COLO668 (cell line): Measurements from ENCODE around the gene SIRT7.
A peak's percentile ranks its signal among the peaks of the same experiment; 100 is the strongest.

Experiments
- DNase-seq: peaks from one replicate; lab custom pipeline; 2025; ENCODE audit not compliant: unreplicated experiment; lab: John Stamatoyannopoulos, UW

Gene SIRT7

DNA sequence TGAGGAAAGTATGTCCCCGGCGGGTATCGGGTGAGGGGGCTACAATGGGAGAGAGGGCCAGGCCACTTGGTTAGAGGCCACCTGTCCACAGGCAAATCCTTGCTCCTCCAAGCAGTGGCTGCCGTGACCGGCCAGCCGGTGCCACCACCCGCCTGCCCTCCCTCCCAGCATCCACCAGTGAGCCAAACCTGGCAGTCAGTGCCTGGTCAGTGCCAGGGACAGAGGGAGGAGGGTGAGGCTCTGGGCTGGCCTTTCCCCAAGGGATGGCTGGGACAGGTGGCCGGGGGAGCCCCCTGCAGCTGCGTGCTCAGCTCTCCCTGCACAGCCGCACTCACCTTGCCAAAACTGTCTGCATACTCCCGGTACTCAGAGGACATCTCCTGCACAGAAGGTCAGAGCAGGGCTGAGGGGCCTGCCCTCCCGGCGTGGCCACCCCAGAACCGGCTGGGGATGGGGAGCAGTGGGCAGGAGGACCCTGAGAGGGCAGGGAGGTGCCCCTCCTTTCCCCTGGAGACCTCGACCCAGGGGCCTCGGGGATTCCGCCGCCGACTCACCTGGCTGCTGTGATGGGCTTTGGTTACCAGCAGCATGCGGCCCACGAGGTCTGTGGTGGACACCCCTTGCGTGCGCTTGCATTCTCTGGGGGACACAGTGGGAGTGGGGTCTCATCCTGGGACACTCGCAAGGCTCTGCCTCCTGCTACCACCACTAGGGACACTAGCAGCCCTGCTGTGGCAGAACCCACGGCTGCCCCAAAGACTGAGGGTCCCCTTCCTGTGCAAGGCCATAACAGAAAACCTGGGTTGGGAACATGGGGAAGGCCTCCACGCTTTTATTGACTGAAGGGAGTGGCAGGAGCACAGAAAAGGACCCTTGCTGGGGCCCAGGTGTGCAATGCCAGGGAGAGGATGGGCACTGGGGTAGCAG, 10.5 kb downstream of the SIRT7 start:
- no peak for DNase-seq

DNA sequence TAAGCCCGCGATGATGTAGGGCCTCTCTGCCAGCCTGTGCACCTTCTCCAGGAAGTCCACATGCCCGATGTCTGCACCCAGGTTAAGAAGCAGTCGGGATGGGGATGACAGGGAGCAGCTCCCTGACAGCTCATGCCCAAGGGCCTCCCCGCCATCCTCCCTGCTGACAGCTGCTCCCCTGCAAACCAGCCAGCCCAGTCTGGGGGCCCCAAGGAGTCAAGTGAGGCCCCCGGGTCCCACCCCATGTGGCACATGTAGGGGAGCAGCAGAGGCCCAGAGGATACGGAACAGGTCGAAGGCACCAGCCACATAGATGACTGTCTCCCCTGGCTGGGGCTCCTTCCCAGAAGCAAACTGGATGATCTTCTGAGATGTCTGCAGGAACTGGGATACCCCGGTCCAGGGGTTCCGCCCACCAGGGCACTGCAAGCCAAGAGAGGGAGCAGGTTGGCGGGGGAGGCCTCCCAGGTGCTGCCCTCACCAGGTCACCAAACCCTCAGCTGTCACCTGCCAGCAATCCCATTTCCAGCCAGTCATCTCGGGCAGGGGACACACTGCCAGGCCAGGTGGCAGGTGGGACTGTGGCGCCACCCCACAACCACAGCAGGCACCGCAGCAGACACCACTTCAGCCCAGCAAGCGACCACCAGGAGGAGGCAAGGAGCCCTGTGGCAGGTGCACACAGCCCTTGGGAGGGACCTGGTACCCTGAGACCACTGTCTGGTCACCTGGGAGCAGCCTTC, 11.3 kb downstream of the SIRT7 start:
- peak; percentile 30 for DNase-seq

DNA sequence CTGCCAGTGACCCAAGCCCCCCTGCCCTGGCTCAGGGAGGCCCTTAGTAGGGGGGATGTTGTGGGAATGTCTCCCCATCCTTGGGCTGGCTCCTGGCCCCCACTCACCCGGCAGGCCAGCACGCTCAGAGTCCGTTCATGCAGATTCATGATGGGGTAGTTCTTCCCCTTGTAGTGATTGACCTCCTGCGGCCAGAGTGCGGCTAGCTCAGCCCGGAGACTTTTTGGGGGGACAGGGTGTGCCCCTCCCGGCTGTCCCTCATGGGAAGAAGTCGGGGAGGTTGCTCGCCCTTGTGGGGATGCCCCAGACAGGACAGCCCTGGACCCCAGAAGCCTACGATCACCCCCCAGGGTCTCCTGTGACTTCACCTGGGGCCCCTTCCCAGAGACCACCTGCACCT, 12.0 kb downstream of the SIRT7 start:
- DNase-seq: no peak

DNA sequence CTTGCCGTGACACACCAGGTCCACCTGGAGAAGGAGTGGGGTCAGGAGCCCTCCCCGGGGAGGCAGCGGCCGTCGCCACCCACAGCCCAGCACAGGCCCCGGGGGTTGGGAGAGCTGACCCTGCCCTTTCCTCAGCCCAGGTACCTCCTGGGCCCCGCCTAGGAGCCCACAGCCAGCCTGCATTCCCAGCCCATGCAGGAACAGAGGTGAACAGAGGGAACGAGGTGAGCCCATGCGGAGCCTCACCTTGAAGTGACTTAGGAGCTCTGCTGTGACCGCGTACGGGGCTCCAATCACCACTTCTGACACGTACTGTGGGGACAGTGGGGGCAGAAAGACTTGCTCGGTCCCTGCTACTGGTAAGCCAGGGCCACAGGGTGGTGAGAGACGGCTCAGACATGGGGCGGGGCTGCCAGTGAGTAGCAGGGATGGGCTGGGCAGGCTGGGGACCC, 12.5 kb downstream of the SIRT7 start:
- no peak for DNase-seq

DNA sequence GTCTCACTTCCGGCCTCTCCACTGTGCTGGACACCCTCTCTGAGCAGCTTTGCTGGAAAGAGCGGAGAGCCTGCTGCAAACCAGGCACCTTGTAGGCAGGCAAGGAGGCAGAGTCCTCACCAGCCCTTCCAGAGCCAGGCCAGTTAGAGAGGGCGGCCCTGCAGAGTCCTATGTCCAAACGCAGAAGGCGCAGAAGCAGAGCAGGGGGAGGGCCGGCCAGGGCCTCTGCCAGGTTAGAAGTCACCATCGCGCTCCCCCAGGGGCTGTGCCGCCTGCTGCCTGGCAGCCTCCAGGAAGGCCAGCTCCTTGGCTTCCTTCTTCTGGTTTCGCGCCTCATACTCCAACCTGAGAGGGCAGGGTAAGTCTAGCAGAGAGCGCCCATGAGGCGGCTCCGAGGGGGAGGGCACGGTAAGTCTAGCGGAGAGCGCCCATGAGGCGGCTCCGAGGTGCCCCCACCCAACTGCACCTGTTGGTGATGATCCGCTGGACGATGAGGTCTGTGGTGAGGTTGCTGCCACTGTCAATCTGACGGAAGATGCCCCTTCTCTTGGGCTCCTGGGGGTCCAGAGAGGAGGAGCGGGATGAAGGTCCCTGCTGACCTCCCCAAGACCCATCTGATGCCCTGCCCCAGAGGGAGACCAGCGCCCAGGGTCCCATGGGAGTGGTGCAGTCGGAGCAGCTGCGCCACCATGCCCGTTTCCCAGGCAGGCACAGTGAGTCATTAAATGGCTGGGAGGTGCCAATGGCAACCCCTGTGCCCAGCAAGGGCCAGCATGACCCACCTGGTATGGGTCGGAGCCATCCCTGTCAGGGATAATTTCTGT, 13.2 kb downstream of the SIRT7 start:
- DNase-seq: no peak

DNA sequence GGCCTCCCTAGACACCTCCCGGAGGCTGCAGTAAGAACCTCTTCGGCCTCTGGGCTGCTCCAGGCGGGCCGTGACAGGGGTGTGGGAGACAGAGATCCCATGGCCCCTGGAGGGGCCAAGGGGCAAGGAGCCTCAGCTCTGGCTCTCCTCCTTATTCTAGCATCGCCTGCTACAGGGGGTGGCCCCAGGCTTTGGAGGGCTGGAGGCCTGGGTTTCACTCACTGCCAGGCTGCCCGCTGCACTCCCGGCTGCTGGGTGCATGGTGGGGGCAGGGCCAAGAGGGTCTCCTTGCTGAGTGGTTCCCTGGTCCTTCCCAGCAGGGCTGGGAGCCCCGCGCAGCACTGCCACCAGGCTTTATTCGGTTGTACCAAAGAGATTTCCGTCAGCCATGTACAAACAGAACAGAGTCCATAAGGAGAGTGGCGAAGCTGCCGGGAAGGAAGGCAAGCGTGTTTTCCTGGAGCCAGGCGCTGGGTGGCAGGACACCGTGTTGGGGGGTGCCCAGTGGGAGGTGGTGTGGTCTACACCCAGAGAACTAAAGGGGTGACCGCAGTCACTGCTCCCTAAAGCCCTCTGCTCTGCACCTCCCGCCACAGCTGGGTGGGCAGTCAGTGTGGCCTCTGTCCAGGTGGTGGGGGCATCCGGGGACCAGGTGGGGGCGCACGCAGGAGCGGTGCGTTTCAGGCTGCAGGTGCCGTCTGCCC, 13.9 kb downstream of the SIRT7 start:
- no peak for DNase-seq

DNA sequence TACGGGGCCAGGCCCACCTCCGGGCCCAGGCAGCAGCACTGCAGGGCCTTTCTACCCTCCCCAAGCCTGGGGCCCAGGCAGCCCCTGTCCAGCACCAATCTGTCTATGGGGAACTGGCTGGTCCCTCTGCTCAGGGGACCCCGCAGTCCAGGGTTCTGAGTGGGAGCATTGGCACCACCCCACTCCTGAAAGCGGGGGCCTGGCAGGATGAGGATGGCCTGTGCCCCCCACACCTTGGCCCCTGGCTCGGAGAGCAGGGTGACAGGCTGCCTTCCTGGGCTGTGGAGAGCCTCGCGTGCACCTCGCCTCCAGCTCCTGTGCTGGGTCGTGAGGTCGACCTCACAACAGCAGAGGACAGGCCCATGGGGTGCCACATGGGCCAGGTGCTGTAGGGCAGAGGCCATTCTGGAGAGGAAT, 14.6 kb downstream of the SIRT7 start:
- DNase-seq: no peak

DNA sequence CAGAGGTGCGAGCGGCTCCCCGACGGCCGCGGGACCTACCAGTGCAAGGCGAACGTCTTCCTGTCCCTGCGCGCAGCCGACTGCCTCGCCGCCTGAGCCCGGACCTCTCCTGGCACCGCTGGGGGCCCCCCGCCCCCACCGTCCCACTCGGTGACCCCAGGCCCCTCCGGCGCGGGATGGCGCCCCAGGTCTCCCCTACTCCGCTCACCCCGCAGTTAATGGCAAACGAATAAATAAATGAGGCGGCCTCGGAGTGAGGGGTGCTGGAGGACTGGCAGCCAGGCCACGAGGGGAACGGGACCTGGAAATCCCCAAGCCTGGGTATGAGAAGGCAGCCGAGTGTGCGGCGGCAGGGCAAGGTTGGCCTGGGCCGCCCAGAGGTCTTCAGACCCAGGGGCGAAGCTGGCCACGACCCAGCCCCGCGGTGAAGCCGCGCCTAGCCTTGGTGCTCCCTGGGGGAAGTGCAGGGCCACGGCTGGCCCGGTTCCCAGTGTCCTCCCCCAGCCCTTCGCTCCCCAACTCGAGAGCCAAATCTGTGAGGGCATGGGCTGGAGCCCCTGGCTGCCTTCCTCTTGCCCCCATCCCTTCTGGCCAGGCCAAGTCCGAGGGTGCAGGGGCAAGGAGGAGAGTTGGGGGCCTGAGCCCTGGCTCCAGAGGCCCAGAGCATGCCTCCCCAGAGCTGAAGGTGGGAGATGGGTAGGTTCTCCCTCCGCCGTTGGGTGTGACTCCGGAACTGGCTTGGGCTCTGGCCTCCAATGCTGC, 15.1 kb downstream of the SIRT7 start:
- DNase-seq: no peak

DNA sequence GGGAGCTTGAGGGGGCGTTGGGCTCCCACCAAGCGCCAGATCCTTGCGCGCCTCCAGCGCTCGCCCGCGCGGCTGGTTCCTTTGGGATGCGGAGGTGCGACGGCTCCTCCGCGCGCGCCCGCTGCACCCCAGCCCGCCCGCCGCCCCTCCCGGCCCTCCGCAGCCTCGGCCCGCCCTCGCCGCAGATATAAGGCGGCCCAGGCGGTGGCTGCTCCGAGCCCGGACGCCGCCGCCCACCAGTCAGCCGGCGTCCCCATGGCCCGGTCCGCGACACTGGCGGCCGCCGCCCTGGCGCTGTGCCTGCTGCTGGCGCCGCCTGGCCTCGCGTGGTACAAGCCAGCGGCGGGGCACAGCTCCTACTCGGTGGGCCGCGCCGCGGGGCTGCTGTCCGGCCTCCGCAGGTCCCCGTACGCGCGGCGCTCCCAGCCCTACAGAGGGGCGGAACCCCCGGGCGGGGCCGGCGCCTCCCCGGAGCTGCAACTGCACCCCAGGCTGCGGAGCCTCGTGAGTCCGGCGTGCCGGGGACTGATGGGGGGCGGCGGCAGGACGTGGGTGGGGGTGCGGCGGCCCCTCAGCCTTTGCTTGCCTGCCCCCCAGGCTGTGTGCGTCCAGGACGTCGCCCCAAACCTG, 15.8 kb downstream of the SIRT7 start, which contains the start of gene NPB:
NPB (plus strand) TSS at position 216 of the 630 bp plus-strand sequence; CDS start at position 256, 40 bp downstream.
- peak; percentile 33 for DNase-seq

DNA sequence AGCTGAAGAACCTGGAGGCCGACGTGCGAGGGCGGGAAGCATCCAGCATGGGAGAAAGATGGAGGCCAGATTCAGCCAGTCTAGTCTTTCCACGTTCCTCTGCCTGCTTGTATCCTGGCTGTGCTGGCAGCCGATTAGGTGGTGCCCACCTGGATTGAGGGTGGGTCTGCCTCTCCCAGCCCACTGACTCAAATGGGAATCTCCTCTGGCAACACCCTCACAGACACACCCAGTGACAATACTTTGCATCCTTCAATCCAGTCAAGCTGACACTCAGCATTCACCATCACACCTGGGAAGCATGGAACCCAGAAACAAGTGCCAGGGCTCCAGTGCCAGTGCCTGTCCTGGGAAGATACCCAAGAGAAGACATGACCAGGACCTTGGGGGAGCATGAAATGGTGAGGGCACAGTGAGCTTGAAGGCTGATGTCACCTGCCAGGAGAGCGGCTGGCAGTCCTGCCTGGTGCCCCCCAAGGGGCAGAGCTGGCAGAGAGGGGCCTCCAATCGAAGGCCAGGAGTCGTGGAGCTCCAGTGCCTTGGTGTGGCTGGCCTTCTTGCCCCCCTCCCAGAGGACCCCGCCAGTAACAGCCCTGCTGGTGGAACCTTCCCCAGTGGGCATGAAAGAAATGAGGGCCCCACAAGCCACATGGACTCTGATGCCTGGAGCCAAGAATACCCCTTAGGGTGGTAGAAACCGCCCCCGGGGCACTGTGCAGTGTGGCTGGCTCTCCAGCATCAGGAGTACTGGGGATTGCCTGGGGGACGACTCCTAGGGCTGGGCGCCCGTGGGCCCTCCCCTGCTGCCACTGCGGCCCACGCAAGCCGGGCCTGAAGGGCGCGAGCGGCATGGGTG, 16.6 kb downstream of the SIRT7 start:
- DNase-seq: no peak

DNA sequence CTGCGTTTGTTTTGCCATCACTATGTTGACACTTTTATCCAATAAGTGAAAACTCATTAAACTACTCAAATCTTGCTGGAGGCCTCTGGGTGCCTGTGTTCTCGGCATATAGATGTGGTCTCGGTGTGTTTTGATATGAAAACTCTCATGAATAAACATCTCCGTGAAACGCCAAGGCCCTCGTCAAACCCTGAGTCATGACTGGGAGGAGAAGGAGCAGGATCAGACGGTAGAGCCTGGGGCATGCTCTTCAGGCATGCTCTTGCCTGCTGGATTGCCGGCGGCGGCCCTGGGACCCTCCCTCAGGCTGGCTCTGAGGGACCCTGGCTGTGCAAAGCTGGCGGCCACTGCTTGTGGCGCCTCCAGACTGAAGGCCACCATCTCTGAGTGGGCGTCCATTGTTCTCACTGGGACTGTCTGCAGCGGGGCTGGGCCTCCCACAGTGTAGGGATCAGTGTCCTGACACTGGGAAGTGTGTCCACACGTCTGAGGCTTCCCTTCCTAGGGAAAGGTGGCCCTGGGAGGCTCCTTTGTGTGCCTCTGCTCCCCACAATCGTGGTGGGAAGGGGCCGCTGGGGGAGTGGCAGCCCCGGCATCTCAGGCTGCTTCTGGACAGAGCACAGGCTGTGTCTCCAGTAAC, 17.7 kb downstream of the SIRT7 start:
- DNase-seq: no peak

DNA sequence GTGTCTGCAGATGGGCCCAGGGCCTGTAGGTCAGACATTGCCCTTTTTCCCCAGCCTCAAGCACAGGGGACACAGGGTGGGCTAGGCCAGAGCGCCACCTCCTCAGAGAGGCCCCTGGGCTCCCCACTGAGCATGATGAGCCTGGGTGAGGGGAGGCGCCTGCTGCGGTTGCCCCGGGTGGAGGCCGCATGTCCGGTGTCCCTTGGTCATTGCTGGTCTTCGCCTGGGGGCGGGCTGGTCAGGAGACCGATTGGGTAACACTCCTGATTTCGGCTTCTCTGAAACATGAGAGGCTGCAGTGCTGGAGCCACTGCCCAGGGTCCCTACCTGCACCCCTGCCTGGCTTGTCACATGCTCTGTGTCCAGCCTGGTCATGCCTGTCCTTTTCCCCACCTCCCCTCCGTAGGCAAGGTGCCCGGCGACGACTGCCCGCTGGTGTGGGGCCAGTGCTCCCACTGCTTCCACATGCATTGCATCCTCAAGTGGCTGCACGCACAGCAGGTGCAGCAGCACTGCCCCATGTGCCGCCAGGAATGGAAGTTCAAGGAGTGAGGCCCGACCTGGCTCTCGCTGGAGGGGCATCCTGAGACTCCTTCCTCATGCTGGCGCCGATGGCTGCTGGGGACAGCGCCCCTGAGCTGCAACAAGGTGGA, 18.3 kb downstream of the SIRT7 start:
- no peak for DNase-seq

DNA sequence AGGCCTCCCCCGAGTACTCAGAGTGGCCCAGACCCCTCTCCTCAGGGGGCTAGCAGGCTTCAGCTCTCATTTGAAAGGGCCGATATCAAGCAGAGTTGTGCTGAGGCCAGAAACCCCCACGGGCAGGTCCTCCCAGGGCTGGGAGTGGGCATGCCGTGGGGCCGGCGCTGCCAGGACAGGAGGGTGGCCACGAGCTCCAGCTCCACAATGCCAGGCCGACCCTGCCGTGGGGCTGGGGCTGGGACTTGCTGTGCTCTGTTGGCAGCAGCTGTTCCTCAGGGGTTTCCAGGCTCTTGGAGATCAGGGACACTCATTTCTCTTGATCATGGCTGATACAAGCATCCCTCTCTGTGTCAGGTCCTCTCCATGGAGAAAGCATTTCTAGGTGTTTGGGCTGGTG, 19.1 kb downstream of the SIRT7 start:
- DNase-seq: no peak

DNA sequence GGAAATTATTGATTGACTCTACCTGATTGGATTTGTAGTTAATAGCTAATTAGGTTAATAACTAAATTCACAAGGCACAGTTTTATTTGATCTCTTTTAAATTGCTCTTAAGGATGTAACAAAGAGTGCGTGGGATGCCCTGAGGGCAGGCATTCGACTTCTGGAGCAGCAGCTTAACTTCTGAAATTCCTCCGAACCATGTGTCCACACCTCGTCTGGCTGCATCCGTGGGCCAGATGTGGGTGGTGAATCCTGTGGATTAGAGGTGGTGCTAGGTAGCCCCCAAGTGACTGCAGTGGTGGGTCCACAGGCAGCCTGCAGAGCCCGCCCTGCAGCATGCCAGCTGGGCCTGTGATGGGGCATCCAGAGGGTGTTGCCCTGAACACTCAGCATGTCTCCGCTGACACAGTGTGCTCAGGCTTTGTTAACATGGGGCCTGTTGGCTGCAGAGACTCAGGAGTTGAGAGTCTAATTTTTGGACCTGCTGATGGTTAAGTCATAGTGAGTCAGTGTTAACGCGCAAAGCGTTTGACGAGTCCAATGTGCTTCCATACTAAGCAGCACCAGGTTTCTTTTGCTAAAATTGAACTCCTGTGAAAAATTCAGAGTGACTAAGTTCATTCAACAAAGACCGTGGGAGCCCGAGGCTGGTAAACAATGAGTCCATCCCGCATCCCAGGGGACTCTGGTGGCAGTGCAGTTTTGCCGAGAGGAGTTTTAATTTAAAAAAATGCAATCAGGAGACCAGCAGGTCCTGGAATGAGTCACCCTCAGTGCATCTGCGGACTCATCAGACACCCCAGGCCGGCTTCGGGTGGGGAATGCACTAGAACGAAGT, 19.7 kb downstream of the SIRT7 start:
- DNase-seq: no peak

DNA sequence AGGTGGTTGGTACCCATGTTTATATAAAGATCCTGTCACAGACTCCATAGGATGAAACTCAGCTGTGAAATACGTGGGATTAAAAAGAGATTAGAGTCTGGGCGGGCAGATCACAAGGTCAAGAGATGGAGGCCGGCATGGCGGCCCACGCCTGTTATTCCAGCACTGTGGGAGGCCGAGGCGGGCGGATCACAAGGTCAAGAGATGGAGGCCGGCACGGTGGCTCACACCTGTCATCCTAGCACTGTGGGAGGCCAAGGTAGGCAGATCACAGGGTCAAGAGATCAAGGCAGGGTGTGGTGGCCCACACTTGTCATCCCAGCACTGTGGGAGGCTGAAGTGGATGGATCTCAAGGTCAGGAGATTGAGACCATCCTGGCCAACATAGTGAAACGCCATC, 22.6 kb downstream of the SIRT7 start:
- DNase-seq: no peak

DNA sequence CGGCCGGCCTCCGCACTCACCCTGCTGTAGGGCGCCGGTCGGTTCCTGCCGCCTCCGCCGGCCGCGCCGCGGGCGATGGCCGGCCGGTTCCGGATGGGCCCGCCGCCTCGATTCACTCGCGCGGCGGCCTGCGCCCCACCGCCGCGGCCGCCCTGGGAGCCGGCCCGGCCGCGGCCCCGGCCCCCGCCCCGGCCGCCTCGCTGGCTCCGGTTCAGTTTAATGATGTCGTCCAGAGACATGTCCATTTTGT, 26.7 kb downstream of the SIRT7 start:
- no peak for DNase-seq
